ENCODE data around the gene TFDP3.

TFDP3 gene

DNA sequence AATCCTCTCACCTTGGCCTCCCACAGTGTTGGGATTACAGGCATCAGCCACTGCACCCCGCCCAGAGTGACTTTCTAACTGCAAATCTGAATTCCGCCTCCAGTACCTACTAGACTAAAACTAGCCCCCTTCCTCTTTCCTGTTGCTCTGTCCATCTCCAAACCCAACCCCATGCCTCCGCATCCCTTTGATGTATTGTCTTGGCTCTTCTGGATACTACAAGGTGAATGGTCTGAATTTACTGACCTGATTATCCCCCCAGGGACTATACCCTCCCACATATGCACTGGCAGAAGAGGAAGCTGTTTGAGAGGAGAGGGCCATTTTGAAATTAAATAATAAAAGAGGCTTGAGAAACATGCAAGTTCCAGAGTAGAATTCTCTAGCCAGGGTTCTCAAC is 17.7 kb upstream of the TFDP3 start:
- H3K36me3 ChIP-seq (ENCODE audit: control insufficient read depth in 2 of 2, insufficient read depth in 2 of 2, low read length in 2 of 2): no peaks in the 10 kb centered on the region
- no peak overlapping the region for H3K27ac ChIP-seq (ENCODE audit: low read length)
- H3K4me3 ChIP-seq (ENCODE audit: low read length in 2 of 2): no peak overlapping the region
- peaks cover 0 to 8% of the 10 kb centered on the region in 2 donors for H3K27me3 ChIP-seq (ENCODE audit: control insufficient read depth in 1 of 2, insufficient read depth in 2 of 2, low read length in 2 of 2)
- no peak overlapping the region for H3K9ac ChIP-seq (ENCODE audit: low read length in 2 of 2)
- H3K9me3 ChIP-seq (ENCODE audit: control insufficient read depth in 2 of 2, low read length in 2 of 2): no peaks in the 10 kb centered on the region
- H3K4me1 ChIP-seq (ENCODE audit: control insufficient read depth, insufficient read depth, low read length): no peaks in the 10 kb centered on the region

DNA sequence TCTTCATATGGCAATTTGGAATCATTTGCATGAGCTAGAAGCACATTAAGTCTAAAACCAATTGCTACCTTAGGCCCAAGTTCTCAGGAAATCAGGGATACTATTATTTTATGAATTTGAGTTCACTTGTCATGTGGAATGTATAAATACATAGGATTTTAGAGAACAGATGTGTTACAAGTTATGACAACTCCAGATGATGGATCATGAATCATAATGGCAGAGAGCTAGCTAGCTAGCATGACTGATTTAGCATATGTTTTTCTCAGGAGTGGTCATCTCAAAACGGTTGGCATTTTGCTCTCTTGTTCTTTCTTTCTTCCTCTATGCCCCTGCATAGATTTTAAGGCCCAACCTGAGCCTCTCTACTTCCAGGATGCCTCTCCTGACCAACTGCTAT is 14.2 kb upstream of the TFDP3 start:
- Histone ChIP-seq H3K36me3 (ENCODE audit: control insufficient read depth in 2 of 2, insufficient read depth in 2 of 2, low read length in 2 of 2) (no peaks in the 10 kb centered on the region), H3K27me3 (ENCODE audit: control insufficient read depth in 1 of 2, insufficient read depth in 2 of 2, low read length in 2 of 2) (peaks cover 0 to 14% of the 10 kb centered on the region in 2 donors), H3K4me3 (ENCODE audit: low read length in 2 of 2) (no peak overlapping the region), H3K4me1 (ENCODE audit: control insufficient read depth, insufficient read depth, low read length) (no peaks in the 10 kb centered on the region), H3K9me3 (ENCODE audit: control insufficient read depth in 2 of 2, low read length in 2 of 2) (no peaks in the 10 kb centered on the region), H3K27ac (ENCODE audit: low read length) (no peak overlapping the region), H3K9ac (ENCODE audit: low read length in 2 of 2) (no peak overlapping the region)

DNA sequence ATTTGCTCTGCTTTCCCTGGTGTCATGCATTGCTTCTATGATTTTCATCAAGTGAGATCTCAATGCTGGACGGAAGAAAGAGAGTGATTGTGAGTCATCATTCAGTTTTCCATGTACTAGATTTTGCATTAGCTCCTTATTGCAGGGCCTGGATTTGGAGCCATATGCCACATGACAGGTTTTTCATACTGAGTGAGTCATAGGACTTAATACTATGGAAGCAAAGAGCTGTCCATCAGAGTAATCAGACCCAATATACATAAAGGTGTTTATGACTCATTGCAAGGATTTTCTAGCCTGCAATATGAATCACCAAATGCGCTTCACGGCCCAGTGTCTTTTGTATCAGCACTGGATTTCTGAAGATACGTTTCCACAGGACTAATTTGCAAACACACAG is 11.2 kb upstream of the TFDP3 start:
- Histone ChIP-seq H3K4me1 (ENCODE audit: control insufficient read depth, insufficient read depth, low read length) (no peaks in the 10 kb centered on the region), H3K27ac (ENCODE audit: low read length) (no peak overlapping the region), H3K27me3 (ENCODE audit: control insufficient read depth in 1 of 2, insufficient read depth in 2 of 2, low read length in 2 of 2) (peaks cover 0 to 9% of the 10 kb centered on the region in 2 donors), H3K4me3 (ENCODE audit: low read length in 2 of 2) (no peak overlapping the region), H3K9ac (ENCODE audit: low read length in 2 of 2) (no peak overlapping the region), H3K36me3 (ENCODE audit: control insufficient read depth in 2 of 2, insufficient read depth in 2 of 2, low read length in 2 of 2) (no peaks in the 10 kb centered on the region), H3K9me3 (ENCODE audit: control insufficient read depth in 2 of 2, low read length in 2 of 2) (no peaks in the 10 kb centered on the region)

DNA sequence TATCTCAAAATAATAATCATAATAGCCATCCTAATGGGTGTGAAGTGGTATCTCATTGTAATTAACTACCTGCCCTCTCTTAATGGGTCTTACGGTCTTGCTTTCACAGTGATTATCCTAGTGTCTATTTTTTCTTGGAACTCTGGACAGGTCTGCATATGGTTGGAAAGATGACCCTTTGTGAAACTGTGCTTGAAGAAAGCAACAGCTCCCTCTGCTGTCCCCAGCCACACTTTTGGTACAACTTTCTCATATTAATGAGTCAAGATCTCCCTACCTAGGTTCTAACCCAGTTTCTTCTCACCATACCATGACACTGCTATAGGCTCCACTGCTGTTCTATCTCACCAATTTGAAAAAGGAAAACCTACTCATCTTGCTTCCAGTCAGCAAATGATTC is 2.4 kb downstream of the TFDP3 start:
- H3K27me3 ChIP-seq (ENCODE audit: control insufficient read depth in 1 of 2, insufficient read depth in 2 of 2, low read length in 2 of 2): peaks cover 0 to 15% of the 10 kb centered on the region in 2 donors
- H3K4me3 ChIP-seq (ENCODE audit: low read length in 2 of 2): no peak overlapping the region
- H3K9ac ChIP-seq (ENCODE audit: low read length in 2 of 2): no peak overlapping the region
- H3K9me3 ChIP-seq (ENCODE audit: control insufficient read depth in 2 of 2, low read length in 2 of 2): no peaks in the 10 kb centered on the region
- H3K4me1 ChIP-seq (ENCODE audit: control insufficient read depth, insufficient read depth, low read length): no peaks in the 10 kb centered on the region
- no peak overlapping the region for H3K27ac ChIP-seq (ENCODE audit: low read length)
- H3K36me3 ChIP-seq (ENCODE audit: control insufficient read depth in 2 of 2, insufficient read depth in 2 of 2, low read length in 2 of 2): no peaks in the 10 kb centered on the region

DNA sequence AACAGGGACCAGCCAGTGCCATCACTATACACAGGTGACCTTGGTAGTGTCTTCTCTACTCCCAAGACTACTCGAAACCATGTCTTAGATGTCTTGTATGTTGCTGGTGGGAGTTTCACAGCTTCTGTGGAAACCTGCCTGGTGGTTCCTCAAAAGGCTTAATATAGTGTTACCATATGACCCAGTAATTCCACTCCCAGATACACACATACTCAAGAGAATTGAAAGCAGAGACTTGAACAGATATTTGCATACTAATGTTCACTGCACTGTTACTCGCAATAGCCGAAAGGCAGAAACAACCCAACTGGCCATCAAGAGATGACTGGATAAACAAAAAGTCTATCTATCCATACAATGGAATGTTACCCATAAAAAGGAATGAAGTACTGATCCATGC is 3.1 kb downstream of the TFDP3 start:
- peaks cover 0 to 15% of the 10 kb centered on the region in 2 donors for H3K27me3 ChIP-seq (ENCODE audit: control insufficient read depth in 1 of 2, insufficient read depth in 2 of 2, low read length in 2 of 2)
- no peak overlapping the region for H3K4me3 ChIP-seq (ENCODE audit: low read length in 2 of 2)
- H3K9ac ChIP-seq (ENCODE audit: low read length in 2 of 2): no peak overlapping the region
- H3K9me3 ChIP-seq (ENCODE audit: control insufficient read depth in 2 of 2, low read length in 2 of 2): no peaks in the 10 kb centered on the region
- H3K27ac ChIP-seq (ENCODE audit: low read length): no peak overlapping the region
- H3K4me1 ChIP-seq (ENCODE audit: control insufficient read depth, insufficient read depth, low read length): no peaks in the 10 kb centered on the region
- no peaks in the 10 kb centered on the region for H3K36me3 ChIP-seq (ENCODE audit: control insufficient read depth in 2 of 2, insufficient read depth in 2 of 2, low read length in 2 of 2)

DNA sequence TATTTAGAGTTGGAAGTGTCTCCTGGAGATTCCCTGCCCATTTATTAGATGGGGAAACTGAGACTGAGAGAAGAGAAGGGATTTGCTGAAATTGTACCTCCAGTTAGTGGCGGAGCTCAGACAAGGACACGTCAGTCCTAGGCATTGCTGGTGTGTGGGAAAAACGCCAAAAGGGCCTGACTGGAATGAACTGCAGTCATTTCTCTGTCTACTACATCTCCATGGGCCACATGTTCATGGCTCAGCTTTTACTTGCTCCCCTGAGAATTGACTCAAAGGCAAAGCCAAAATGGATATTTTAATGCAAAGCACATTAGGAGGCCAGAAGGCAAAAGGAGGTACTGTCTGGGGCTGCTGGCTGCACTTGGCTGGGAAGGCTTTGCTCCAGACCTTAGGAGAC is 3.9 kb downstream of the TFDP3 start:
- no peaks in the 10 kb centered on the region for H3K9me3 ChIP-seq (ENCODE audit: control insufficient read depth in 2 of 2, low read length in 2 of 2)
- H3K27ac ChIP-seq (ENCODE audit: low read length): no peak overlapping the region
- peaks cover 0 to 15% of the 10 kb centered on the region in 2 donors for H3K27me3 ChIP-seq (ENCODE audit: control insufficient read depth in 1 of 2, insufficient read depth in 2 of 2, low read length in 2 of 2)
- H3K9ac ChIP-seq (ENCODE audit: low read length in 2 of 2): no peak overlapping the region
- no peak overlapping the region for H3K4me3 ChIP-seq (ENCODE audit: low read length in 2 of 2)
- no peaks in the 10 kb centered on the region for H3K4me1 ChIP-seq (ENCODE audit: control insufficient read depth, insufficient read depth, low read length)
- H3K36me3 ChIP-seq (ENCODE audit: control insufficient read depth in 2 of 2, insufficient read depth in 2 of 2, low read length in 2 of 2): no peaks in the 10 kb centered on the region

DNA sequence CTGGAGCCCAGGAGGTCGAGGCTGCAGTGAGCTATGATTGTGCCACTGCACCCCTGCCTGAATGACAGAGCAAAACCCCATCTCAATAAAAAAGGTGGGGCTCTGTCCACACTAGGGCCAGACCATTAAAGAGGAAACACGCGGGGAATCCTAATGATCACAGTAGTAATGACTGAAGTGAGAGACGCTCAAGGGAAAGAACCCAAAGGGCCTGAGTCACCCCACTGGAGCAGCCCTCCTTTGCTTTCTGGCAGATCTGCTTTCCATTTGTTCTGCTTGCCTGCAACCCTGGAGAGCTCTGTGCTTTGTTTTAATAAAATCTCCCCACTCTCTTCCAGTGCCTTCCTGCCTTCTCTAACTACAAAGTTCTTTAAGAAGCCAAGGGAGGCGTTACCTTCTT is 5.0 kb downstream of the TFDP3 start:
- Histone ChIP-seq H3K36me3 (ENCODE audit: control insufficient read depth in 2 of 2, insufficient read depth in 2 of 2, low read length in 2 of 2) (no peaks in the 10 kb centered on the region), H3K4me3 (ENCODE audit: low read length in 2 of 2) (no peak overlapping the region), H3K9me3 (ENCODE audit: control insufficient read depth in 2 of 2, low read length in 2 of 2) (no peaks in the 10 kb centered on the region), H3K27ac (ENCODE audit: low read length) (no peak overlapping the region), H3K27me3 (ENCODE audit: control insufficient read depth in 1 of 2, insufficient read depth in 2 of 2, low read length in 2 of 2) (peaks cover 0 to 9% of the 10 kb centered on the region in 2 donors), H3K9ac (ENCODE audit: low read length in 2 of 2) (no peak overlapping the region), H3K4me1 (ENCODE audit: control insufficient read depth, insufficient read depth, low read length) (no peaks in the 10 kb centered on the region)

DNA sequence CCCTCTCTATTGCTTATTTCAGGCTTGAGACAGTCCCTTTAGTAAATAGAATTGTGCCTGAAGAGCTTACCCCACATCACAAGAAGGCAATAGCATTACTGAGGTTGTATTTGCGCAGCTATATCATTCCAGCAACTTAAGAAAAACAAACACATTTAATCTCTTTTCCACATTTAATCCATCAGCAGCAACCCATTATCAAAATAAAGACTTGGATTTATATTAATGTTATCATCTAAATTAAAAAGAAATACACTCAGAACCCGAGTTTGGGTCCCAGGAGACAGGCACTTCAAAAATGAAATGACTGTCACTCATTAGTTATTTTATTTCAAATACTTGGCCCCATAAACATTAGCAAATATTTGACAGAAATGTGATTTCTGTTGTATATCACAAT is 10.4 kb downstream of the TFDP3 start:
- no peak overlapping the region for H3K9ac ChIP-seq (ENCODE audit: low read length in 2 of 2)
- no peak overlapping the region for H3K27ac ChIP-seq (ENCODE audit: low read length)
- peaks cover 0 to 3% of the 10 kb centered on the region in 2 donors for H3K27me3 ChIP-seq (ENCODE audit: control insufficient read depth in 1 of 2, insufficient read depth in 2 of 2, low read length in 2 of 2)
- no peak overlapping the region for H3K4me3 ChIP-seq (ENCODE audit: low read length in 2 of 2)
- H3K9me3 ChIP-seq (ENCODE audit: control insufficient read depth in 2 of 2, low read length in 2 of 2): no peaks in the 10 kb centered on the region
- no peaks in the 10 kb centered on the region for H3K36me3 ChIP-seq (ENCODE audit: control insufficient read depth in 2 of 2, insufficient read depth in 2 of 2, low read length in 2 of 2)
- no peaks in the 10 kb centered on the region for H3K4me1 ChIP-seq (ENCODE audit: control insufficient read depth, insufficient read depth, low read length)

DNA sequence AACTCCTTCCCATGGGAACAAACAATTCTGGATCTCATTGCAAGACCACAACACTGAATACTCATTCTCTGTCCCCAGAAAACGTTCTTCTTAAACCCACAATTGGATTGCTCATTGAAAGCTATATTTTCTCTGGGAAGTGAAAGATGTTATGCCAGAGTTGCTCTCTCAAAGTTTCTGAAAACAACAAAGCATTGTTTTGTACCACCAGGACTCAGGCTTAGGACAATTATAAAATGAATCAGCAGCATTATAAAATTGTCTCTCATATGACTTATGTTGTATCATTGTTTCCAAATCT is 26.5 kb downstream of the TFDP3 start:
- no peaks in the 10 kb centered on the region for H3K9me3 ChIP-seq (ENCODE audit: control insufficient read depth in 2 of 2, low read length in 2 of 2)
- H3K27ac ChIP-seq (ENCODE audit: low read length): no peak overlapping the region
- no peaks in the 10 kb centered on the region for H3K36me3 ChIP-seq (ENCODE audit: control insufficient read depth in 2 of 2, insufficient read depth in 2 of 2, low read length in 2 of 2)
- H3K4me3 ChIP-seq (ENCODE audit: low read length in 2 of 2): no peak overlapping the region
- H3K9ac ChIP-seq (ENCODE audit: low read length in 2 of 2): no peak overlapping the region
- no peaks in the 10 kb centered on the region for H3K4me1 ChIP-seq (ENCODE audit: control insufficient read depth, insufficient read depth, low read length)
- H3K27me3 ChIP-seq (ENCODE audit: control insufficient read depth in 1 of 2, insufficient read depth in 2 of 2, low read length in 2 of 2): peaks cover 0 to 9% of the 10 kb centered on the region in 2 donors

DNA sequence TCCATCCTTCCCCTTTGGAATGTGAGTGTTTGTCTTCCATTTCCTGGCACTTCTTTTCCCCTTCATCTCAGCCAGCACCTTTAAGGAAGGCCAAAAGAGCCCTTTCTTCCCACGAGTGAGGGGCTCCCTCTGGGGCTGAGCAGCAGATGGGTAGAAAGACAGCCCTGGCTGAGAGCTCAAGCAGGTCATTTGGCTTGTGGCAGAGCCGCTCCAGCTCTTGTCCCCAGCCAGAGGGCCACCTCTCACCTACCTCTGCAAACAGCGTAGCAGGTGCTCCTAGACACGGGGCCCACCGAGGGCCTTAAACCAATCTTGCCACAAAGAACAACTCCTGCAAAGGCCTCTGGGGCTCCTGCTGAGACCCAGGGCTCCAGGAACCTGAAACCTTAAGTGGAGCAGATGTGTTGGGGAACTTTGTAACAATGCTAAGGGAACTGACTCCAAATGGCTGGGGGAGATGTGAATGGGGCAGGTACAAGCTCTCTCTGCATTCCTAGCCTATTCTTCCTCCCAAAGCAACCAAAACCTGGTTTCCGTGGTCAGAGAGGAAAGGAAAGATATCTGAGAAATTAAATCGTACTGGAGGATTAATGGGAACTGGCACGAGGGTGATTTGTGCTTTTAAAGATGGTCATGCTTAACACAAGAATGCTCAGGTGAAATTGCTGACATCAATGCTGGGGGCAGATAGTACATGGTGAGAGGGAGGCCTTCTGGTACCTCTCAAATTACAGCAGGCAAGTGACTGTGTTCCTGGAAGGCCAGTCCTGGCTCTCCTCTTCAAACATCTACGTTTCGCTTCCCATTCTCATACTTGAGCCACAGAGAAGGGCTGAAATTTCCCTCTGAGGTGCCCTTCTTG is 27.0 kb downstream of the TFDP3 start:
- Histone ChIP-seq H3K4me3 (ENCODE audit: low read length in 2 of 2) (no peak overlapping the region), H3K9ac (ENCODE audit: low read length in 2 of 2) (no peak overlapping the region), H3K36me3 (ENCODE audit: control insufficient read depth in 2 of 2, insufficient read depth in 2 of 2, low read length in 2 of 2) (no peaks in the 10 kb centered on the region), H3K9me3 (ENCODE audit: control insufficient read depth in 2 of 2, low read length in 2 of 2) (no peaks in the 10 kb centered on the region), H3K4me1 (ENCODE audit: control insufficient read depth, insufficient read depth, low read length) (no peaks in the 10 kb centered on the region), H3K27ac (ENCODE audit: low read length) (no peak overlapping the region), H3K27me3 (ENCODE audit: control insufficient read depth in 1 of 2, insufficient read depth in 2 of 2, low read length in 2 of 2) (peaks cover 0 to 9% of the 10 kb centered on the region in 2 donors)

DNA sequence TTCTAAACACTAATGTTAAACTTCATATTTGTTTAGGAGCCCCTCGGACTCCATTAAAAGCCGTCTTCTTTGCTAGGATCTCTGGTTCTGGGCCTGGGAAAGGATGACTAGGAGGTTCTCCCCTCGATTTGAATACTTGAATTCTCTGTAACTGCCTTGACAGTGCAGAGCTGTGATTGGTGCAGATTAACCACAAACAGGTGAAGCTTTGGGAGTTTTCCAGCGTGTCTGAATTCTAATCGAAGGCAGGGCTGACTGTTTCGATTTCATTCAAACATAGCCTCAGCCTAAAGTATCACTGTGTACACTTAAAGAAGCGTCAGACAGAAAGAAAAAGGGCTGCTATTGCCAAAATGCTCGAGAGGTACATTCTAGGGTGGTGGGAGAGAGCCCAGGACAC is 29.0 kb downstream of the TFDP3 start:
- Histone ChIP-seq H3K36me3 (ENCODE audit: control insufficient read depth in 2 of 2, insufficient read depth in 2 of 2, low read length in 2 of 2) (no peaks in the 10 kb centered on the region), H3K9ac (ENCODE audit: low read length in 2 of 2) (no peak overlapping the region), H3K9me3 (ENCODE audit: control insufficient read depth in 2 of 2, low read length in 2 of 2) (no peaks in the 10 kb centered on the region), H3K4me1 (ENCODE audit: control insufficient read depth, insufficient read depth, low read length) (no peaks in the 10 kb centered on the region), H3K27me3 (ENCODE audit: control insufficient read depth in 1 of 2, insufficient read depth in 2 of 2, low read length in 2 of 2) (peaks cover 0 to 9% of the 10 kb centered on the region in 2 donors), H3K4me3 (ENCODE audit: low read length in 2 of 2) (no peak overlapping the region), H3K27ac (ENCODE audit: low read length) (no peak overlapping the region)

Measured in stomach smooth muscle (tissue), 2 donors.